Osteoblast (primary cell): Measurements from ENCODE around the gene HMOX2. TPM values are rescaled to one million over a fixed set of nuclear protein-coding genes. Genes with fewer than 3 reads are reported as not detected.

Experiments used
- DNase-seq: peaks from one replicate; pipeline ENCODE4 v3.0.0; 2011; ENCODE audit warnings: low spot score, mixed read lengths; ENCODE audit not compliant: insufficient read length; ENCODE audit errors: missing footprints
- H2AFZ ChIP-seq: 2 replicates; pipeline ENCODE4 v1.6.0; 2011; ENCODE audit warnings: mild to moderate bottlenecking, low read length
- H3K27ac ChIP-seq: 2 replicates; pipeline ENCODE4 v1.5.1; 2011; ENCODE audit warnings: mild to moderate bottlenecking, low read depth, low read length, moderate library complexity
- H3K27me3 ChIP-seq: 2 replicates; pipeline ENCODE4 v1.6.0; 2012; ENCODE audit warnings: mild to moderate bottlenecking, control low read depth, inconsistent platforms, low read length, moderate library complexity; ENCODE audit not compliant: insufficient read depth
- H3K36me3 ChIP-seq: 2 replicates; pipeline ENCODE4 v1.5.1; 2011; ENCODE audit warnings: mild to moderate bottlenecking, low read length, control low read depth, moderate library complexity; ENCODE audit not compliant: insufficient read depth
- H3K4me1 ChIP-seq: 2 replicates; pipeline ENCODE4 v1.5.1; 2011; ENCODE audit warnings: mild to moderate bottlenecking, low read length, control low read depth, moderate library complexity; ENCODE audit not compliant: insufficient read depth
- H3K4me2 ChIP-seq: 2 replicates; pipeline ENCODE4 v1.6.0; 2011; ENCODE audit warnings: mild to moderate bottlenecking, low read length; ENCODE audit not compliant: insufficient read depth
- H3K4me3 ChIP-seq: fragments of 200-600 bp; sonication (generic); 3 replicates; pipeline ENCODE4 v1.5.1; 2012; ENCODE audit warnings: mild to moderate bottlenecking, low read length, inconsistent platforms; ENCODE audit not compliant: insufficient read depth
- H3K79me2 ChIP-seq: 2 replicates; pipeline ENCODE4 v1.6.0; 2012; ENCODE audit warnings: mild to moderate bottlenecking, low read length, control low read depth, inconsistent platforms; ENCODE audit not compliant: insufficient read depth
- H3K9me3 ChIP-seq: 2 replicates; pipeline ENCODE4 v1.5.1; 2011; ENCODE audit warnings: low read depth, low read length, control low read depth
- H4K20me1 ChIP-seq: 2 replicates; pipeline ENCODE4 v1.6.0; 2012; ENCODE audit warnings: mild to moderate bottlenecking, low read length, control low read depth; ENCODE audit not compliant: insufficient read depth
- CTCF ChIP-seq: IDR thresholded peaks from 2 replicates; pipeline ENCODE4 v1.5.1; 2011; ENCODE audit warnings: mild to moderate bottlenecking, low read depth, low read length, moderate library complexity; ENCODE audit errors: extremely low read depth
- total RNA-seq: library from RNA; depleted of rRNA; stranded (reverse); fragments of >200 nt; gene quantifications from 2 replicates; pipeline ENCODE4 v1.2.3, GENCODE V29; 2012

The HMOX2 gene
- total RNA-seq, 1 donor = 39.4 TPM

DNA sequence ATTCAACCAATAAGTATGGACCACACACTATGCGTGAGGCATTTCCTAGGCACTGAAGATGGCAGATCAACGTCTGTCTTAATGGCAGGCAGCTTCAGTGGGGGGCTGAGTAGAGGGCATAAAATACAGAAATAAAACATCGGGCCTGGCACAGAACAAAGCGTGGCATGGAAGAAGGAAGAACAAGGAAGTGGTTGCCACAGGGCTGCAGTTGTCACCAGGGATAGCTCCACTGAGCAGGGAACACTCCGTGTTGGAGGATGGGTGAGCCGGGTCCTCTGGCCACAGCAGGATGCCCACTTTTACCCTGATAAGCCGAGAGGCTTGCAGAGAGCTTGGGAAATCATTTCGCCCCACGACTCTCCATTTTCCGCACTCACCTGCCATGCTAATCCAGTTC is 56.0 kb downstream of the HMOX2 start:
- Histone ChIP-seq H3K4me1 (peaks cover 6% of the 10 kb centered on the region), H3K4me3 (no peak overlapping the region), H2AFZ (no peak overlapping the region), H3K36me3 (no peaks in the 10 kb centered on the region), H3K27me3 (peaks cover under 1% of the 10 kb centered on the region), H3K79me2 (peaks cover 24% of the 10 kb centered on the region), H3K27ac (no peak overlapping the region), H3K4me2 (no peak overlapping the region), H3K9me3 (no peaks in the 10 kb centered on the region), H4K20me1 (peaks cover 7% of the 10 kb centered on the region)
- no peak for TF ChIP-seq CTCF
- no peak for DNase-seq

DNA sequence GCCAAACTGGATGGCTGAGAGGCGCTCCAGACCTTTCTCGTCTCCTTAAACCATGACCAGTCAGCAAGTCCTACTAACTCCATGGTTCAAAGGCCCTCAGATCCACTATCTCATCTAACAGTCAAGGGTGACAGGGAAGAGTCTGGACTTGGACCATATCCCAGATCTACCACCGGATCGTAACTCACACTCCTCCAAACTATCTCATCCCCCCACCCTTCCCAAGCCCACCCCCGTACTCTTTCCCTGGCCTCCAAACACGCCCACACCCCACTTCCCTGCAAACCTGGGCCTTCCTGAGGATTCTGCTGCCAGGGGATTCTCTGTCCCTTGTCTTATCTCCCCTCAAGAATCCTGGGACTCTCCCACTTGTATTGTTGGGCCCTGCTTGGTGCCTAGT is 57.3 kb downstream of the HMOX2 start:
- Histone ChIP-seq H3K4me1 (peaks cover 6% of the 10 kb centered on the region), H2AFZ (no peak overlapping the region), H3K27ac (no peak overlapping the region), H3K4me2 (no peak overlapping the region), H3K27me3 (peaks cover 7% of the 10 kb centered on the region), H3K36me3 (no peaks in the 10 kb centered on the region), H4K20me1 (peaks cover 7% of the 10 kb centered on the region), H3K4me3 (no peak overlapping the region), H3K79me2 (peaks cover 27% of the 10 kb centered on the region), H3K9me3 (no peaks in the 10 kb centered on the region)
- TF ChIP-seq CTCF = no peak
- DNase-seq = peak; percentile 55

GRCh38 chr16:4534151-4534790 is 58.1 kb downstream of the HMOX2 start:
- H2AFZ ChIP-seq = no peak overlapping the region
- no peaks in the 10 kb centered on the region for H3K36me3 ChIP-seq
- H3K27me3 ChIP-seq = peaks cover 12% of the 10 kb centered on the region
- DNase-seq = peak; percentile 13
- H4K20me1 ChIP-seq = peaks cover 7% of the 10 kb centered on the region
- TF ChIP-seq CTCF = no peak
- peaks cover 4% of the 10 kb centered on the region for H3K4me1 ChIP-seq
- no peak overlapping the region for H3K27ac ChIP-seq
- peaks cover 29% of the 10 kb centered on the region for H3K79me2 ChIP-seq
- no peaks in the 10 kb centered on the region for H3K9me3 ChIP-seq
- H3K4me3 ChIP-seq = no peak overlapping the region
- H3K4me2 ChIP-seq = no peak overlapping the region

- Histone ChIP-seq H3K9me3 (peaks cover 5% of the 10 kb centered on the region), H4K20me1 (peaks cover 3% of the 10 kb centered on the region), H3K27me3 (peaks cover 12% of the 10 kb centered on the region), H3K79me2 (peaks cover 29% of the 10 kb centered on the region), H3K27ac (no peak overlapping the region), H3K4me2 (no peak overlapping the region), H3K4me1 (no peaks in the 10 kb centered on the region), H2AFZ (no peak overlapping the region), H3K4me3 (no peak overlapping the region), H3K36me3 (no peaks in the 10 kb centered on the region)
- no peak for TF ChIP-seq CTCF
- peak; percentile 69 for DNase-seq
Observed at GRCh38 chr16:4535627-4536108, 59.5 kb downstream of the HMOX2 start.
